Muscle layer of colon (tissue), 2 donors: Measurements from ENCODE around the gene FTCD.
A peak's percentile ranks its signal among the peaks of the same experiment; 100 is the strongest.
"Not testable (repeated sequence)": the region's sequence is repeated elsewhere in the genome, so short reads cannot be mapped to it uniquely, and the experiment has no call there.

Experiments
- H3K27ac ChIP-seq: one replicate; pipeline ENCODE4 v1.7.0; 2013; ENCODE audit warnings: low read depth, mild to moderate bottlenecking, low read length, moderate library complexity
- H3K27me3 ChIP-seq, 2 donors: one replicate each; pipeline ENCODE4 v1.7.0; 2013; ENCODE audit warnings: low read length in 2 of 2, mild to moderate bottlenecking in 2 of 2; ENCODE audit not compliant: insufficient read depth in 2 of 2, control insufficient read depth in 1 of 2
- H3K36me3 ChIP-seq: one replicate; pipeline ENCODE4 v1.7.0; 2013; ENCODE audit warnings: mild to moderate bottlenecking, low read length; ENCODE audit not compliant: insufficient read depth
- H3K4me1 ChIP-seq: one replicate; pipeline ENCODE4 v1.7.0; 2013; ENCODE audit warnings: mild to moderate bottlenecking, low read length; ENCODE audit not compliant: insufficient read depth
- H3K4me3 ChIP-seq, 2 donors: one replicate each; pipeline ENCODE4 v1.7.0; 2013; ENCODE audit warnings: low read length in 2 of 2, low read depth in 1 of 2, mild to moderate bottlenecking in 1 of 2, moderate library complexity in 1 of 2
- H3K9ac ChIP-seq: one replicate; pipeline ENCODE4 v1.7.0; 2013; ENCODE audit warnings: low read length
- H3K9me3 ChIP-seq: one replicate; pipeline ENCODE4 v1.7.0; 2013; ENCODE audit warnings: mild to moderate bottlenecking, low read length
- donor health status: abdominal sarcoma.
- donor health status: Adenocarcinoma of cecum.

FTCD gene

GRCh38 chr21:46113497-46114176 is 41.7 kb downstream of the FTCD start:
- Histone ChIP-seq H3K4me1 (peaks cover 25% of the 10 kb centered on the region), H3K9ac (no peak overlapping the region), H3K4me3 (no peak overlapping the region), H3K27me3 (no peaks in the 10 kb centered on the region), H3K36me3 (peaks cover 69% of the 10 kb centered on the region), H3K9me3 (no peaks in the 10 kb centered on the region), H3K27ac (no peak overlapping the region)

DNA sequence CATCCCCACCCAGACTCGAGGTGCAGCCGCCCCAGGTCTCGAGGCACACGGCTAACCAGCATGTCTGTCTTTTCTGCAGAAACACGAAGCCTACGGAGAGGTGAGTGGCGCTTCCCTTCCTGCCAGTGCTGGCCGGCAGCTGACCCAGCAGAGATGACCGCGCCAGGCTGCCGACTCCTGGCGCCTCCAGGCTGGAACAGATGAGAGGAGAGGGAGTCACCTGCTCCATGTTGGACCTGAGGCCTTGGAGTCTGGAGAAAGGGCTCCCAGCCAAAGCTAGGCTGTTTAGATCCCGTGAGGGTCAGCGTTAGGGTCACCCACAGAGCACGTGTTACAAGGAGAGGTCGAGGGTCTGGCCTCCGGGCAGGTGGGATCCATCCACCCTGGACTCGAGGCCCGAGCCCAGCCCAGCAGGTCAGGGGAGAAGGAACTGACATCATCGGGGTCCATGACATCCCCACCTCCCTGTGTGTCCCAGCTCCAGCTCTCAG is 42.6 kb downstream of the FTCD start:
- Histone ChIP-seq H3K9ac (no peak overlapping the region), H3K9me3 (no peaks in the 10 kb centered on the region), H3K4me3 (no peak overlapping the region), H3K27me3 (no peaks in the 10 kb centered on the region), H3K27ac (no peak overlapping the region), H3K4me1 (peaks cover 30% of the 10 kb centered on the region), H3K36me3 (peaks cover 61% of the 10 kb centered on the region)

DNA sequence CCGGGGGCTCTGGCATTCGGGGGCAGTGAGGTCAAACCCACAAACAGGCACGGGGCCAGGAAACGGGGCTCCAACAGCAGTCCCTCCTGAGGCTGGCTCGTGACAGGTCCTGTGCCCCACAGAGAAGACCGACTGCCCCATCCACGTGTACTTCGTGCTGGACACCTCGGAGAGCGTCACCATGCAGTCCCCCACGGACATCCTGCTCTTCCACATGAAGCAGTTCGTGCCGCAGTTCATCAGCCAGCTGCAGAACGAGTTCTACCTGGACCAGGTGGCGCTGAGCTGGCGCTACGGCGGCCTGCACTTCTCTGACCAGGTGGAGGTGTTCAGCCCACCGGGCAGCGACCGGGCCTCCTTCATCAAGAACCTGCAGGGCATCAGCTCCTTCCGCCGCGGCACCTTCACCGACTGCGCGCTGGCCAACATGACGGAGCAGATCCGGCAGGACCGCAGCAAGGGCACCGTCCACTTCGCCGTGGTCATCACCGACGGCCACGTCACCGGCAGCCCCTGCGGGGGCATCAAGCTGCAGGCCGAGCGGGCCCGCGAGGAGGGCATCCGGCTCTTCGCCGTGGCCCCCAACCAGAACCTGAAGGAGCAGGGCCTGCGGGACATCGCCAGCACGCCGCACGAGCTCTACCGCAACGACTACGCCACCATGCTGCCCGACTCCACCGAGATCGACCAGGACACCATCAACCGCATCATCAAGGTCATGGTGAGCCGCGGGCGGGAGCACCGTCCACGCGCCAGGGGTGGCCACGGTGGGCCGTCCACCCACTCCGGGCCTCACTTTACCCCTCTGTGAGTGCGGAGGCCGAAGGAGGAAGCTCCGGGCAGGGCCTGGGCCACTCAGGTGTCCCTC is 43.3 kb downstream of the FTCD start:
- H3K9ac ChIP-seq: no peak overlapping the region
- H3K4me1 ChIP-seq: peaks cover 30% of the 10 kb centered on the region
- H3K36me3 ChIP-seq: peaks cover 54% of the 10 kb centered on the region
- no peaks in the 10 kb centered on the region for H3K9me3 ChIP-seq
- H3K27ac ChIP-seq: no peak overlapping the region
- H3K4me3 ChIP-seq: no peak overlapping the region
- no peaks in the 10 kb centered on the region for H3K27me3 ChIP-seq

DNA sequence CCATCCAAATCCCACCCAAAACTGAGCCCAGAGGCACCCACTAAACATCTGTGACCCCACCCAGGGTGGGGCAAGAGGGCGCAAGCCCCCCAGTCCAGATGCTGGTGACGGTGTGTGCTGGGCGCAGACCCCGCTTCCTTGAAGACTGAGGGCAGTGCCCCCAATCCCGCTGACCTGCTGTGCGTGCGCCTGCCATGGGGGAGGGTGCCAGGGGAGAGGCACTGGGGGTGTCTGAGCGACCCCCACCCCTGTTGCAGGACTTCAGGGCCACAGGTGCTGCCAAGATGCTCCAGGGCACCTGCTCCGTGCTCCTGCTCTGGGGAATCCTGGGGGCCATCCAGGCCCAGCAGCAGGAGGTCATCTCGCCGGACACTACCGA is 44.2 kb downstream of the FTCD start:
- Histone ChIP-seq H3K27me3 (no peaks in the 10 kb centered on the region), H3K36me3 (peaks cover 45% of the 10 kb centered on the region), H3K4me1 (peaks cover 30% of the 10 kb centered on the region), H3K9me3 (no peaks in the 10 kb centered on the region), H3K4me3 (no peak overlapping the region), H3K27ac (peak overlapping the region; percentile 37), H3K9ac (no peak overlapping the region)

DNA sequence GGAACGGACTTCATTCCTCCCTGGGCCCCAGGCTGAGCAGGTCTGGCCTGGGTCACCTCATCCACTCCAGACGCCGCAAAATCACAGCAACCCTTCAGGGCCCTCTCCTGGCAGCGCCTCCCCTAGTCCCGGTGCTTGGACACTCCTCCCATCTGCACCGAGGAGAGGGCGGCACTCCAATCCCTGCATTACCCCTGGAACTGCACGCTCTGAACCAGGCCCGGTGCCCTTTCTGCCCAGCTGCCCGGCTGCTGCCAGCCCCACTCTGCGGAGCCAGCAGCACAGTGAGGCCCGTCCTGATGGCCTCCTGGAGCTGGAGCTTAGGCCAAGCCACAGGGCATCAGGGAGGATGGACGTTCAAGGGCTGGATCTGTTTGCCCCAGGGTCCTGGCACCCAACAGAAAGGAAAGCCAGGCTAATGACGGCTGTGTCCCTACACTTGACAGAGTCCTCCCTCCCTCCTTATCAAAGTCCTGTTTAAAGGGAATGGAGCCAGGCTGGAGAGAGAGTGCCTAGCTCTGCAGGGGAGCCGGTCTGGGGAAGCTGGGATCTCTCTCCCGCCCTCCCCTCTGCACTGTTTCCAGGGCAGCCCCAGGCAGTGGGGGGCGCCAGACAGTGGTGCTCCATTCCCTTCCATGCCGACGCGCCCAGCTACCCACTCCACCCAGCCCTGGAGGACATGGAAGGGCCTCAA is 44.7 kb downstream of the FTCD start:
- no peaks in the 10 kb centered on the region for H3K9me3 ChIP-seq
- H3K9ac ChIP-seq: peak overlapping the region; percentile 30
- peaks cover 39% of the 10 kb centered on the region for H3K36me3 ChIP-seq
- peaks cover 30% of the 10 kb centered on the region for H3K4me1 ChIP-seq
- no peaks in the 10 kb centered on the region for H3K27me3 ChIP-seq
- no peak overlapping the region for H3K4me3 ChIP-seq
- peak overlapping the region; percentile 37 for H3K27ac ChIP-seq

GRCh38 chr21:46109313-46110221 is 45.8 kb downstream of the FTCD start:
- Histone ChIP-seq H3K27me3 (no peaks in the 10 kb centered on the region), H3K4me3 (no peak overlapping the region), H3K4me1 (peaks cover 30% of the 10 kb centered on the region), H3K9me3 (no peaks in the 10 kb centered on the region), H3K36me3 (peaks cover 29% of the 10 kb centered on the region), H3K27ac (peak overlapping the region; percentile 12), H3K9ac (no peak overlapping the region)

DNA sequence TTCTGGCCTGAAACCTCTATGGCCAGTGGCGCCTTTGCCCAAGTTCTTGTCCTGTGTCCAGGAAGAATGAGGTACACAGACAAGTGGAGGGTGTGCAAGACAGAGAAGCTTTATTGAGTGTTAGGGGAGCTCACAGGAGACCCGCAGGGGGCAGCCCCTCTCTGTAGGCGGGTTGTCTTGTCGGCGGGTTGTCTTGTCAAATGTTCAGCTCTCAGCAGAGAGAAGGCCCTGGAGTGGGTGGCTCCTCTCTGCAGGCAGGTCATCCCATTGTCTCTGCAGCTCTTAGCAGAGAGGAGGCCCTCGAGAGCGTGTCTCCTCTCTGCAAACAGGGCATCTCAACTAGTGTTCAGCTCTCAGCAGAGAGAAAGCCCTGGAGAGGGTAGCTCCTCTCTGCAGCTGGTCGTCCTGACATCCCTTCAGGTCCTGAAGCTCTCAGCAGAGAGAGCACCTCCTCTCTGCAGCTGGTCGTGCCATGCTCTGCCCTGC is 46.5 kb downstream of the FTCD start:
- Histone ChIP-seq H3K9me3 (no peaks in the 10 kb centered on the region), H3K4me3 (no peak overlapping the region), H3K27ac (peak overlapping the region; percentile 12)

DNA sequence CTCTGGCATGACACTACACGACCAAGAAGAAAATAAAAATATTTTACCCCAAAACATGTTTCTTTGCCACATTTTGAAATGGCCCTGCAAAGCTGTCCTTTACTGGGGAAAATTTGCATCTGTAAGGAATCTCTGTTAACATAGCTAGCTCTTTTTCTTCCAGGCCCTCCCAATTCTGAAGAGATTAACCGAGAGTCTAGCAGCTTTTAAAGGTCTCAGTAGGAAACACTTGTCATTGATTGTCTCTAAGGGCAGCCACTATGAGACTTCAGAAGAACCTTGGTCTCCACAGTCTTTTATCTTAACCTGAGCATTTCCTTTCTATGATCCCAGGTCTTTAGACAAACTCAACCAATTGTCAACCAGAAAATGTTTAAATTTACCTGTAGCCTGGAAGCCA is 48.0 kb downstream of the FTCD start:
- not testable (repeated sequence) for H3K4me3 ChIP-seq, H3K9ac ChIP-seq, H3K27ac ChIP-seq, H3K9me3 ChIP-seq, H3K27me3 ChIP-seq
- H3K36me3 ChIP-seq: peaks cover 11% of the 10 kb centered on the region
- peaks cover 30% of the 10 kb centered on the region for H3K4me1 ChIP-seq

More for the DNA sequence above, 46.5 kb downstream of the FTCD start:
- Histone ChIP-seq H3K9ac (no peak overlapping the region), H3K27me3 (no peaks in the 10 kb centered on the region), H3K36me3 (peaks cover 22% of the 10 kb centered on the region), H3K4me1 (peaks cover 30% of the 10 kb centered on the region)

GRCh38 chr21:46104104-46104503 is 51.3 kb downstream of the FTCD start:
- Histone ChIP-seq H3K4me3 (no peak overlapping the region), H3K9ac (no peak overlapping the region), H3K36me3 (peaks cover 8% of the 10 kb centered on the region), H3K27me3 (no peaks in the 10 kb centered on the region), H3K9me3 (no peaks in the 10 kb centered on the region), H3K4me1 (peaks cover 26% of the 10 kb centered on the region), H3K27ac (no peak overlapping the region)

- peaks cover 8% of the 10 kb centered on the region for H3K36me3 ChIP-seq
- peaks cover 29% of the 10 kb centered on the region for H3K4me1 ChIP-seq
- H3K27ac ChIP-seq: no peak overlapping the region
- no peaks in the 10 kb centered on the region for H3K9me3 ChIP-seq
- H3K9ac ChIP-seq: no peak overlapping the region
- no peaks in the 10 kb centered on the region for H3K27me3 ChIP-seq
- H3K4me3 ChIP-seq: peak overlapping the region in 1 of 2 donors; percentile 76
Observed at GRCh38 chr21:46100906-46101305, 54.5 kb downstream of the FTCD start.
